PC-3 (cell line): ENCODE measurements around the gene PCBD1. TPM values are rescaled to one million over a fixed set of nuclear protein-coding genes. Genes with fewer than 3 reads are reported as not detected.

Source experiments
- ATAC-seq: fragments of 200-7000 bp; cut with Tn5 transposase; 2 replicates; pipeline ENCODE4 v1.9.1; 2020; ENCODE audit warnings: mild to moderate bottlenecking, moderate library complexity
- BruUV-seq: library from RNA; stranded (reverse); fragments of 400-500 nt; replicated peaks from 2 replicates; lab custom pipeline; 2021; lab: Mats Ljungman, UMichigan
- CTCF ChIA-PET: fragments of 300-600 bp; sonication (Branson Sonifier 250); formaldehyde crosslinking; loops from one replicate; lab custom pipeline; 2022; ENCODE audit warnings: antibody characterized with exemption; lab: Charles Lee
- POLR2A ChIA-PET: fragments of 300-600 bp; sonication (Branson Sonifier 250); formaldehyde crosslinking; loops from one replicate; lab custom pipeline; 2022; ENCODE audit warnings: antibody characterized with exemption; ENCODE audit not compliant: unreplicated experiment; lab: Charles Lee
- DNase-seq: peaks from one replicate; pipeline ENCODE4 v3.0.0-alpha.2; 2015
- H2AFZ ChIP-seq: fragments of 300-600 bp; sonication (generic); 2 replicates; pipeline ENCODE4 v1.6.0; 2016; ENCODE audit warnings: antibody characterized with exemption, low read length
- H3F3A ChIP-seq: fragments of 300-600 bp; sonication (generic); one replicate; pipeline ENCODE4 v1.6.0; 2017; ENCODE audit warnings: antibody characterized with exemption, low read length, control low read depth, mild to moderate bottlenecking; ENCODE audit not compliant: unreplicated experiment
- H3K27ac ChIP-seq: fragments of 300-600 bp; sonication (generic); 2 replicates; pipeline ENCODE4 v1.5.1; 2016; ENCODE audit warnings: mild to moderate bottlenecking, low read length
- H3K27me3 ChIP-seq: fragments of 300-600 bp; sonication (generic); 2 replicates; pipeline ENCODE4 v1.6.1; 2016; ENCODE audit warnings: low read length, mixed read lengths
- H3K36me3 ChIP-seq: fragments of 300-600 bp; sonication (generic); 2 replicates; pipeline ENCODE4 v1.6.1; 2016; ENCODE audit warnings: low read depth, mixed run types, low read length, mixed read lengths
- H3K4me1 ChIP-seq: fragments of 300-600 bp; sonication (generic); 2 replicates; pipeline ENCODE4 v1.5.1; 2016; ENCODE audit warnings: low read length; ENCODE audit not compliant: insufficient read depth
- H3K4me2 ChIP-seq: fragments of 300-600 bp; sonication (generic); 2 replicates; pipeline ENCODE4 v1.6.0; 2016; ENCODE audit warnings: low read length
- H3K4me3 ChIP-seq: fragments of 300-600 bp; sonication (generic); 2 replicates; pipeline ENCODE4 v1.5.1; 2016; ENCODE audit warnings: mild to moderate bottlenecking, low read length, mixed read lengths
- H3K79me2 ChIP-seq: fragments of 300-600 bp; sonication (generic); 2 replicates; pipeline ENCODE4 v1.6.1; 2017; ENCODE audit warnings: low read length, mixed read lengths
- H3K9ac ChIP-seq: fragments of 300-600 bp; sonication (generic); 2 replicates; pipeline ENCODE4 v1.6.0; 2016; ENCODE audit warnings: mild to moderate bottlenecking, low read length
- H3K9me2 ChIP-seq: fragments of 300-600 bp; sonication (generic); replicated peaks from 2 replicates; pipeline ENCODE4 v1.6.1; 2016; ENCODE audit warnings: mixed run types, low read length, mixed read lengths
- H3K9me3 ChIP-seq: fragments of 300-600 bp; sonication (generic); 2 replicates; pipeline ENCODE4 v1.6.1; 2016; ENCODE audit warnings: low read length, mixed read lengths
- H4K20me1 ChIP-seq: fragments of 300-600 bp; sonication (generic); 2 replicates; pipeline ENCODE4 v1.6.1; 2016; ENCODE audit warnings: low read length, mixed read lengths
- EZH2 ChIP-seq: fragments of 300-600 bp; sonication (generic); IDR thresholded peaks from one replicate; pipeline ENCODE4 v1.6.1; 2017; ENCODE audit warnings: antibody characterized with exemption, mild to moderate bottlenecking, low read length; ENCODE audit not compliant: unreplicated experiment
- EZH2phosphoT487 ChIP-seq: fragments of 300-600 bp; sonication (generic); IDR thresholded peaks from 2 replicates; pipeline ENCODE4 v1.6.1; 2018; ENCODE audit warnings: mild to moderate bottlenecking, antibody characterized with exemption, low read length, borderline replicate concordance
- intact Hi-C: fragments of 100-400 bp; cut with micrococcal nuclease; formaldehyde crosslinking; loops from 2 replicates; pipeline ENCODE4 v1.9.0; 2023
- total RNA-seq: library from RNA; depleted of rRNA; stranded (reverse); fragments of >200 nt; gene quantifications from 2 replicates; pipeline ENCODE4 v1.2.3, GENCODE V29; 2014
- TF ChIP-seq, protein P1 (sequence below): fragments of 300-600 bp; sonication (generic); conservative IDR thresholded peaks from 2 replicates; pipeline ENCODE4 v1.5.1; 2017; ENCODE audit warnings: antibody characterized with exemption, low read depth, mild to moderate bottlenecking, low read length

PCBD1 gene
- total RNA-seq, 1 experiment from 2014 or later, result 283 TPM

DNA sequence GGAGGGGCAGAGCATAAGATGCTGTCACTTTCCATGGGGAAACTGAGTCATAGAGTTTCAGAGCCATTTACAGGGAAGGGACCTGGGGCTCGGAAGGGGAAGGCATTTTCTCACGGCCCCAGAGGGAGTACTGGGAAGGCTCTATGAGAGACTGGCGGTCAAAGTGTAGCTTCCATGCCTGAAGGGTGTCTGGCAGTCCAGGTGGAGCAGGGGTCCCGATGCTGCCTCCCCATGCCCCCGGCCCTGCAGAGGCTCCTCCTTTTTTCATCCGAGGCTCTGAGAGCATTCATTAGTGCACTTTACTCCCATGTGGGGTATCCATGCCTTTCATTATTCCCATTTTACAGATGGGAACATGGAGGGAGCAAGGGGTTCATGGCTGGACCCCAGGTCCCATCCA lies 27.9 kb upstream of the PCBD1 start:
- Histone ChIP-seq H3K9ac (no peak overlapping the region), H3K27ac (no peak overlapping the region), H4K20me1 (no peaks in the 10 kb centered on the region), H3K79me2 (no peaks in the 10 kb centered on the region), H3K9me3 (no peaks in the 10 kb centered on the region), H3K36me3 (no peaks in the 10 kb centered on the region), H3K9me2 (no peaks in the 10 kb centered on the region), H3K4me1 (peaks cover 5% of the 10 kb centered on the region; the same call in 1 of the 2 replicates), H2AFZ (no peak overlapping the region), H3F3A (no peaks in the 10 kb centered on the region), H3K27me3 (peaks cover 17% of the 10 kb centered on the region), H3K4me2 (no peak overlapping the region), H3K4me3 (no peak overlapping the region)
- ATAC-seq, result no peak
- POLR2A ChIA-PET, result no interaction called here
- CTCF ChIA-PET, result no interaction called here
- no peak for DNase-seq
- no peak for TF ChIP-seq EZH2phosphoT487
- BruUV-seq, result no TSS peak
- intact Hi-C loops, result no loop called here

DNA sequence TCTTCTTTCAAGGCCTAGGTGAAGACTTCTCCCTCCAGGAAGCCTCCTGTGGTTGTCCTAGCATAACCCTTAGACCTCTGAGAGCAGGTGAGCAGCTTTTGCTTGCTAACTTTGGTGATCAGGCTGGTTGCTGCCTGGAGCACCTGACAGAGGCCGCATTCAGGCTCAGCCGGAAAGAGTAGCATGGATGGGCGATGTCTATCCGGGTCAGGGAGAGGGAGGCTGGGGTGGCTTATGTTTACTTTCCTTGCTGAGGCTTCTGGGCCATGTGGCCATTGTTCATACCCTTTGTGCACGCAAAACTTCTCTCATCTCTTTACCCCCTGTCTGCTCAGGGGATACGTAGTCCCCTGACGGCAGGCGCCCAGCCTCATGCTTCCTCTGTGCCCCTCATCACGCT lies 27.4 kb upstream of the PCBD1 start:
- CTCF ChIA-PET, result no interaction called here
- no TSS peak for BruUV-seq
- TF ChIP-seq EZH2, result no peak
- TF ChIP-seq, protein P1, sequence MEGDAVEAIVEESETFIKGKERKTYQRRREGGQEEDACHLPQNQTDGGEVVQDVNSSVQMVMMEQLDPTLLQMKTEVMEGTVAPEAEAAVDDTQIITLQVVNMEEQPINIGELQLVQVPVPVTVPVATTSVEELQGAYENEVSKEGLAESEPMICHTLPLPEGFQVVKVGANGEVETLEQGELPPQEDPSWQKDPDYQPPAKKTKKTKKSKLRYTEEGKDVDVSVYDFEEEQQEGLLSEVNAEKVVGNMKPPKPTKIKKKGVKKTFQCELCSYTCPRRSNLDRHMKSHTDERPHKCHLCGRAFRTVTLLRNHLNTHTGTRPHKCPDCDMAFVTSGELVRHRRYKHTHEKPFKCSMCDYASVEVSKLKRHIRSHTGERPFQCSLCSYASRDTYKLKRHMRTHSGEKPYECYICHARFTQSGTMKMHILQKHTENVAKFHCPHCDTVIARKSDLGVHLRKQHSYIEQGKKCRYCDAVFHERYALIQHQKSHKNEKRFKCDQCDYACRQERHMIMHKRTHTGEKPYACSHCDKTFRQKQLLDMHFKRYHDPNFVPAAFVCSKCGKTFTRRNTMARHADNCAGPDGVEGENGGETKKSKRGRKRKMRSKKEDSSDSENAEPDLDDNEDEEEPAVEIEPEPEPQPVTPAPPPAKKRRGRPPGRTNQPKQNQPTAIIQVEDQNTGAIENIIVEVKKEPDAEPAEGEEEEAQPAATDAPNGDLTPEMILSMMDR, result no peak
- TF ChIP-seq EZH2phosphoT487, result no peak

DNA sequence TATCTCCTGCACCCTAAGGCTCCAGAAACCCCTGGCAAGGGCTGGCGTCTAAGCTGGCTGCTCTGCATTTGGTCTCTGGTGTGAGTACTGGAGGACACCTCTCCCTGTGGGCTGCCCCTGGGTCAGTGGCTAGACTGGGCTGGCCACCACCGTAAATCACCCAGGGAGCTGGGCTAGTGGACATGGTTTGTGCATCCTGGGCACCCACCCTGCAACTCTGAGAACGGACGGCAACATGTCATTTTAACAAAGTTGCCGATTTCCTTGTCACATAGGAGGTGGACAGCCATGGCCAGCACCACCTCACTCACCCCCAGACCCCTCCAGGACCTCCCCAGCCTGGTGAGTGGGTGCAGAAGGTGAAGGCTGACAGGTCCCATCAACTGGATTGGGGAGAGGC lies 26.8 kb upstream of the PCBD1 start:
- no peak overlapping the region for H2AFZ ChIP-seq
- H4K20me1 ChIP-seq, result no peaks in the 10 kb centered on the region
- no peaks in the 10 kb centered on the region for H3K79me2 ChIP-seq
- TF ChIP-seq EZH2 (no peak), EZH2phosphoT487 (no peak)
- TF ChIP-seq, protein P1, result no peak
- H3K9me3 ChIP-seq, result no peaks in the 10 kb centered on the region
- no peaks in the 10 kb centered on the region for H3K36me3 ChIP-seq
- H3K4me1 ChIP-seq, result no peaks in the 10 kb centered on the region
- H3K27ac ChIP-seq, result no peak overlapping the region
- no peak for ATAC-seq
- no peak overlapping the region for H3K4me3 ChIP-seq
- CTCF ChIA-PET, result no interaction called here
- no peak for DNase-seq
- POLR2A ChIA-PET, result no interaction called here
- intact Hi-C loops, result no loop called here
- H3F3A ChIP-seq, result no peaks in the 10 kb centered on the region
- BruUV-seq, result no TSS peak
- no peaks in the 10 kb centered on the region for H3K9me2 ChIP-seq
- H3K9ac ChIP-seq, result no peak overlapping the region
- H3K27me3 ChIP-seq, result peaks cover 17% of the 10 kb centered on the region
- no peak overlapping the region for H3K4me2 ChIP-seq

More for the DNA sequence above, 27.4 kb upstream of the PCBD1 start:
- intact Hi-C loops, result no loop called here
- no peaks in the 10 kb centered on the region for H4K20me1 ChIP-seq
- no peak overlapping the region for H3K27ac ChIP-seq
- H3K4me1 ChIP-seq, result peaks cover 5% of the 10 kb centered on the region; the same call in 1 of the 2 replicates
- ATAC-seq (no peak), DNase-seq (no peak)
- POLR2A ChIA-PET, result no interaction called here
- H3K36me3 ChIP-seq, result no peaks in the 10 kb centered on the region
- H2AFZ ChIP-seq, result no peak overlapping the region
- no peak overlapping the region for H3K9ac ChIP-seq
- no peak overlapping the region for H3K4me3 ChIP-seq
- no peaks in the 10 kb centered on the region for H3K79me2 ChIP-seq
- H3K27me3 ChIP-seq, result peaks cover 17% of the 10 kb centered on the region
- H3K4me2 ChIP-seq, result no peak overlapping the region
- no peaks in the 10 kb centered on the region for H3K9me2 ChIP-seq
- H3F3A ChIP-seq, result no peaks in the 10 kb centered on the region
- no peaks in the 10 kb centered on the region for H3K9me3 ChIP-seq
